IgD-negative memory B cell (primary cell): ENCODE measurements around the gene ATP8A2. TPM values are rescaled to one million over a fixed set of nuclear protein-coding genes. Genes with fewer than 3 reads are reported as not detected.

Source experiments
- H3K27ac Mint-ChIP-seq, 3 donors: one replicate each; pipeline ENCODE4 v1.8.0; 2020 to 2022; ENCODE audit warnings: mild to moderate bottlenecking in 3 of 3, mixed read lengths in 3 of 3, moderate library complexity in 1 of 3
- H3K27me3 Mint-ChIP-seq: one replicate; pipeline ENCODE4 v1.8.0; 2021; ENCODE audit warnings: mixed read lengths
- H3K36me3 Mint-ChIP-seq: one replicate; pipeline ENCODE4 v1.8.0; 2020; ENCODE audit warnings: mild to moderate bottlenecking, mixed read lengths
- H3K4me1 Mint-ChIP-seq, 3 donors: one replicate each; pipeline ENCODE4 v1.8.0; 2020 to 2022; ENCODE audit warnings: mixed read lengths in 3 of 3, mild to moderate bottlenecking in 1 of 3
- H3K4me3 Mint-ChIP-seq, 4 donors: one replicate each; pipeline ENCODE4 v1.8.0; 2020 to 2022; ENCODE audit warnings: mild to moderate bottlenecking in 4 of 4, mixed read lengths in 4 of 4, moderate library complexity in 3 of 4
- H3K9me3 Mint-ChIP-seq, 3 donors: one replicate each; pipeline ENCODE4 v1.8.0; 2020 to 2021; ENCODE audit warnings: mixed read lengths in 3 of 3, mild to moderate bottlenecking in 1 of 3
- polyA plus RNA-seq: library from polyadenylated mRNA; unstranded; fragments of 300-500 nt; fragmentation: Illumina TruSeq; gene quantifications from one replicate; pipeline ENCODE4 v1.2.3, GENCODE V29; 2021

Gene ATP8A2
- polyA plus RNA-seq, 1 donor from 2014 or later: 0.06 TPM

GRCh38 chr13:25846222-25846984, 474.6 kb downstream of the ATP8A2 start:
- H3K27ac Mint-ChIP-seq: peak overlapping the region in 1 of 3 donors; percentile 79
- peak overlapping the region in 2 of 4 donors; percentile 51 to 66 for H3K4me3 Mint-ChIP-seq
- H3K27me3 Mint-ChIP-seq: peaks cover 5% of the 10 kb centered on the region
- H3K9me3 Mint-ChIP-seq: peaks cover 0 to 4% (median 2%) of the 10 kb centered on the region in 3 donors
- no peaks in the 10 kb centered on the region for H3K36me3 Mint-ChIP-seq
- H3K4me1 Mint-ChIP-seq: peaks cover 9 to 36% (median 32%) of the 10 kb centered on the region in 3 donors

GRCh38 chr13:25847145-25847544, 475.4 kb downstream of the ATP8A2 start:
- Mint-ChIP-seq H3K9me3 (peaks cover 0 to 2% (median under 1%) of the 10 kb centered on the region in 3 donors), H3K27me3 (peaks cover 5% of the 10 kb centered on the region), H3K4me1 (peaks cover 9 to 36% (median 32%) of the 10 kb centered on the region in 3 donors), H3K27ac (peak overlapping the region in 2 of 3 donors; percentile 39 to 79), H3K4me3 (peak overlapping the region in 2 of 4 donors; percentile 66 to 70), H3K36me3 (no peaks in the 10 kb centered on the region)

GRCh38 chr13:25847635-25848626, 476.2 kb downstream of the ATP8A2 start:
- peak overlapping the region in 2 of 3 donors; percentile 47 to 63 for H3K27ac Mint-ChIP-seq
- no peaks in the 10 kb centered on the region for H3K9me3 Mint-ChIP-seq
- H3K36me3 Mint-ChIP-seq: no peaks in the 10 kb centered on the region
- peaks cover 5% of the 10 kb centered on the region for H3K27me3 Mint-ChIP-seq
- H3K4me3 Mint-ChIP-seq: peak overlapping the region in 3 of 4 donors; percentile 38 to 72 (median 70)
- peaks cover 9 to 36% (median 32%) of the 10 kb centered on the region in 3 donors for H3K4me1 Mint-ChIP-seq

GRCh38 chr13:25848812-25849745, 477.3 kb downstream of the ATP8A2 start:
- peak overlapping the region in 1 of 4 donors; percentile 60 for H3K4me3 Mint-ChIP-seq
- peaks cover 1% of the 10 kb centered on the region for H3K27me3 Mint-ChIP-seq
- no peaks in the 10 kb centered on the region for H3K36me3 Mint-ChIP-seq
- no peaks in the 10 kb centered on the region for H3K9me3 Mint-ChIP-seq
- H3K4me1 Mint-ChIP-seq: peaks cover 9 to 32% (median 32%) of the 10 kb centered on the region in 3 donors
- H3K27ac Mint-ChIP-seq: peak overlapping the region in 1 of 3 donors; percentile 9

GRCh38 chr13:25857830-25858229, 486.1 kb downstream of the ATP8A2 start:
- H3K36me3 Mint-ChIP-seq: no peaks in the 10 kb centered on the region
- no peaks in the 10 kb centered on the region for H3K27me3 Mint-ChIP-seq
- H3K9me3 Mint-ChIP-seq: no peaks in the 10 kb centered on the region
- no peaks in the 10 kb centered on the region for H3K4me1 Mint-ChIP-seq
- no peak overlapping the region for H3K27ac Mint-ChIP-seq
- no peak overlapping the region for H3K4me3 Mint-ChIP-seq

- Mint-ChIP-seq H3K27ac (no peak overlapping the region), H3K4me1 (no peaks in the 10 kb centered on the region), H3K9me3 (no peaks in the 10 kb centered on the region), H3K4me3 (no peak overlapping the region), H3K27me3 (no peaks in the 10 kb centered on the region), H3K36me3 (no peaks in the 10 kb centered on the region)
Observed at GRCh38 chr13:25859528-25859927, 487.8 kb downstream of the ATP8A2 start.

GRCh38 chr13:25860265-25860664, 488.5 kb downstream of the ATP8A2 start:
- Mint-ChIP-seq H3K4me3 (no peak overlapping the region), H3K27me3 (no peaks in the 10 kb centered on the region), H3K9me3 (no peaks in the 10 kb centered on the region), H3K4me1 (no peaks in the 10 kb centered on the region), H3K36me3 (no peaks in the 10 kb centered on the region), H3K27ac (no peak overlapping the region)

GRCh38 chr13:25860862-25861261, 489.1 kb downstream of the ATP8A2 start:
- Mint-ChIP-seq H3K4me1 (no peaks in the 10 kb centered on the region), H3K4me3 (no peak overlapping the region), H3K9me3 (no peaks in the 10 kb centered on the region), H3K36me3 (no peaks in the 10 kb centered on the region), H3K27ac (no peak overlapping the region), H3K27me3 (no peaks in the 10 kb centered on the region)

- Mint-ChIP-seq H3K27me3 (peaks cover 4% of the 10 kb centered on the region), H3K36me3 (no peaks in the 10 kb centered on the region), H3K9me3 (no peaks in the 10 kb centered on the region), H3K27ac (no peak overlapping the region), H3K4me3 (no peak overlapping the region), H3K4me1 (no peaks in the 10 kb centered on the region)
Observed at GRCh38 chr13:25862156-25862555, 490.4 kb downstream of the ATP8A2 start.

- Mint-ChIP-seq H3K36me3 (no peaks in the 10 kb centered on the region), H3K9me3 (no peaks in the 10 kb centered on the region), H3K4me1 (no peaks in the 10 kb centered on the region), H3K27me3 (peaks cover 4% of the 10 kb centered on the region), H3K27ac (no peak overlapping the region), H3K4me3 (no peak overlapping the region)
Observed at GRCh38 chr13:25864116-25864515, 492.3 kb downstream of the ATP8A2 start.

GRCh38 chr13:25864936-25865335, 493.2 kb downstream of the ATP8A2 start:
- Mint-ChIP-seq H3K36me3 (no peaks in the 10 kb centered on the region), H3K27me3 (peaks cover 4% of the 10 kb centered on the region), H3K4me1 (no peaks in the 10 kb centered on the region), H3K27ac (no peak overlapping the region), H3K4me3 (no peak overlapping the region), H3K9me3 (no peaks in the 10 kb centered on the region)

GRCh38 chr13:25865391-25865790, 493.6 kb downstream of the ATP8A2 start:
- no peak overlapping the region for H3K4me3 Mint-ChIP-seq
- no peak overlapping the region for H3K27ac Mint-ChIP-seq
- H3K36me3 Mint-ChIP-seq: no peaks in the 10 kb centered on the region
- no peaks in the 10 kb centered on the region for H3K9me3 Mint-ChIP-seq
- no peaks in the 10 kb centered on the region for H3K4me1 Mint-ChIP-seq
- H3K27me3 Mint-ChIP-seq: peaks cover 4% of the 10 kb centered on the region

GRCh38 chr13:25867038-25867437, 495.3 kb downstream of the ATP8A2 start:
- H3K27ac Mint-ChIP-seq: no peak overlapping the region
- H3K4me3 Mint-ChIP-seq: no peak overlapping the region
- peaks cover 6% of the 10 kb centered on the region for H3K27me3 Mint-ChIP-seq
- no peaks in the 10 kb centered on the region for H3K9me3 Mint-ChIP-seq
- peaks cover 0 to 1% (median 0%) of the 10 kb centered on the region in 3 donors for H3K4me1 Mint-ChIP-seq
- no peaks in the 10 kb centered on the region for H3K36me3 Mint-ChIP-seq

- Mint-ChIP-seq H3K36me3 (no peaks in the 10 kb centered on the region), H3K27ac (no peak overlapping the region), H3K4me1 (peaks cover 0 to 1% (median 0%) of the 10 kb centered on the region in 3 donors), H3K4me3 (no peak overlapping the region), H3K27me3 (peaks cover 6% of the 10 kb centered on the region), H3K9me3 (no peaks in the 10 kb centered on the region)
Observed at GRCh38 chr13:25868490-25868889, 496.7 kb downstream of the ATP8A2 start.
